GM12874 (cell line): Measurements from ENCODE around the gene SKOR1.

ENCODE experiments used
- TF ChIP-seq, protein P1 (sequence below): IDR thresholded peaks from 2 replicates; pipeline ENCODE4 v1.5.1; 2011; ENCODE audit warnings: low read depth, mild to moderate bottlenecking, control low read depth, low read length, moderate library complexity; ENCODE audit not compliant: insufficient read depth

The SKOR1 gene

DNA sequence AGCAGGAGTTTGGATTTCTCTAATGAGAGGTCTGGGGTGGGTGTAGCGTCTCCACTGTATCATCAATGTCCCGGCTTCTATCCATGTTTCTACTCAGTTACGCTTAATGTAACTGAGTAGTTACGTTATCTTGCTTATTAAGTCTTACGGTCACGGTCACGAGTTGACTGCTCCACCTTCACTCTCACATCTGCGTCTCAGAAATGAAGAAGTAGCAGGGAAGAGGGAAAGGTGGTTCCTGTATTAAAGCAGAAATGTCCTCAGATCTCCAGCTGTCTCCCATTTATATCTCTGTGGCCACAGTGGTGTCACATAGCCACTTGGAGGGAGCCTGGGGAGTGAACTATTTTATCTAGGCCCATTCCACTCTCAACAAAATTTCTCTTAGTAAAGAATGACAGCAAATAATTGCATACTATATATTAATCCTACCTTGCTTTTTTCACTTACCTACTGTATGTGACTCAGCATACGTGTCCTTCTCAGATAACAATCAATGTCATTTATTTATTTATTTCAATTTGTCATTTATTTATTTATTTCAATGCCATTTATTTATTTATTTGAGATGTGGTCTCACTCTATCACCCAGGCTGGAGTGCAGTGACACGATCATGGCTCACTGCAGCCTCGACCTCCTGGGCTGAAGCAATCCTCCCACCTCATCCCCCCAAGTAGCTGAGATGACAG, 54.3 kb downstream of the SKOR1 start:
- TF ChIP-seq, protein P1, sequence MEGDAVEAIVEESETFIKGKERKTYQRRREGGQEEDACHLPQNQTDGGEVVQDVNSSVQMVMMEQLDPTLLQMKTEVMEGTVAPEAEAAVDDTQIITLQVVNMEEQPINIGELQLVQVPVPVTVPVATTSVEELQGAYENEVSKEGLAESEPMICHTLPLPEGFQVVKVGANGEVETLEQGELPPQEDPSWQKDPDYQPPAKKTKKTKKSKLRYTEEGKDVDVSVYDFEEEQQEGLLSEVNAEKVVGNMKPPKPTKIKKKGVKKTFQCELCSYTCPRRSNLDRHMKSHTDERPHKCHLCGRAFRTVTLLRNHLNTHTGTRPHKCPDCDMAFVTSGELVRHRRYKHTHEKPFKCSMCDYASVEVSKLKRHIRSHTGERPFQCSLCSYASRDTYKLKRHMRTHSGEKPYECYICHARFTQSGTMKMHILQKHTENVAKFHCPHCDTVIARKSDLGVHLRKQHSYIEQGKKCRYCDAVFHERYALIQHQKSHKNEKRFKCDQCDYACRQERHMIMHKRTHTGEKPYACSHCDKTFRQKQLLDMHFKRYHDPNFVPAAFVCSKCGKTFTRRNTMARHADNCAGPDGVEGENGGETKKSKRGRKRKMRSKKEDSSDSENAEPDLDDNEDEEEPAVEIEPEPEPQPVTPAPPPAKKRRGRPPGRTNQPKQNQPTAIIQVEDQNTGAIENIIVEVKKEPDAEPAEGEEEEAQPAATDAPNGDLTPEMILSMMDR, result no peak

- TF ChIP-seq, protein P1, result no peak
These were observed 55.4 kb downstream of the SKOR1 start for GRCh38 chr15:67880651-67881182.

DNA sequence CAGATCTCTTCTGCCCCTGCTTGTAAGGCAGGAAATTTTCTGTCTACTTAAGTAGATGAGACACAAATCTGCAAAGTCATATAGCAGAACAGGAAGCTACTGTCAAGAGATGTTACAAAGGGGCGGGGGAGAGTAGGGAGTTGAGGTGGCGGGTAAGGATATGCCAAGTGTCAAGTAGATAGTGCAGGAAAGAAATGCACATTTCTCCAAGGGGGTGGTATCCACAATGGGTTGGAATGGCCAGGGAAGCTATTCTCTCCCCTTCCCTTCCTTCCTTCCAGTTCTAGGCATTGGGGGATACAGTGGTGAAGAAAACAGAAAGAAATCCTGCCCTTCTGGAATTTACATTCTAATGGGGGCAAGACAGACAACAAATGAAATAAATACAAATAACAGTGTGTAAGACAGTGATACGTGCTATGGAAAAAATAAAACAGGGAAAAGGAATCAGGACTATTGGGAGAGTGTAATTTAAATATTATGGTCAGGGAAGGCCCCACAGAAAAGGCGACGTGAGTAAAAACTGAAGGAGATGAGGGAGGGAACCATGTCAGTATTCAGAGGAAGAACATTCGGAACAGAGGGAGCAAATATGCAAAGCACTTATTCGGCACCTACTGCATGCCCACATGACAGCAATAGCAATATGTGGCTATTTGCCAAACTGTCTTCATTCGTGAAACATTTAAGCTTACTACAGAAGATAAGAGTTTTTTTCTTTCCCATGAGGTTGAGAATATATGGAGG, 57.4 kb downstream of the SKOR1 start:
- TF ChIP-seq, protein P1, result no peak

DNA sequence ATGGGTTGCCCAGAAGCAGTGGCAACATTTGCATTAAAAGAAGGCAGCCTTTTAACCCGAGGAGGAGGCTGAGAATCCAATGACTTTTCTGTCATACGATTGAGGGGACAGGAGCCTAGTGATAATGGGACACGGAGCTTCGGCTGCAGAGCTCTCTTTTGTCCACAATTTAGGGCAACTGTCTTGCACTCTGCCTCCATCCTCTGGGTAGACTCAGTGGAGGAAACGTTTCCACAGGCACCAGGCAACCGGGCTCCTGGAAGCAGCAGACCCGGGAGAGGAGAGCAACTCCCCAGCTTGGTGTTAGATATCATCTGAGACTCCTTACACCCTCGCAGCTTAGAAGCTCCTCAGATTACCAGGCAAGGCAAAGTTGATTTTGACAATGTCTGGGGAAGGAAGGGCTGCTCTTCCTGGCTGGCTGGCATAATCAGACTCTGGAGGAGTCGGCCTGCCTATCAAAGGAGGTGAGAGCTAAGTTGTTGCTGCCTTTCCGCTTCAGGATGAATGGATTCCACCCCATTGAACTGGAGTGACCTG, 58.0 kb downstream of the SKOR1 start:
- TF ChIP-seq, protein P1, result no peak

GRCh38 chr15:67884009-67884408, 58.7 kb downstream of the SKOR1 start:
- TF ChIP-seq, protein P1, result no peak
